H1 (cell line): Measurements from ENCODE around the gene CD34. TPM values are rescaled to one million over a fixed set of nuclear protein-coding genes. Genes with fewer than 3 reads are reported as not detected.

ENCODE experiments used
- CTCF ChIA-PET: fragments of 300-600 bp; sonication (Branson Sonifier 250); formaldehyde crosslinking; loops from one replicate; lab custom pipeline; 2021; ENCODE audit not compliant: partially characterized antibody; lab: Charles Lee
- POLR2A ChIA-PET: fragments of 300-600 bp; sonication (Branson Sonifier 250); formaldehyde crosslinking; loops from one replicate; lab custom pipeline; 2021; ENCODE audit warnings: inconsistent platforms; ENCODE audit not compliant: partially characterized antibody; lab: Charles Lee
- DNase-seq, 2 experiments: peaks; one replicate each; pipeline versions ENCODE4 v3.0.0 to v3.0.0-alpha.2; 2010 to 2022; ENCODE audit warnings: low spot score in 2 of 2, low read depth in 1 of 2, mixed read lengths in 1 of 2
- FAIRE-seq: peaks from 2 replicates; lab custom pipeline; 2011; peaks lifted over from hg19 to GRCh38; lab: Jason Lieb, UNC
- H2AFZ ChIP-seq: 2 replicates; pipeline ENCODE4 v1.8.1; 2012; ENCODE audit warnings: low read length, inconsistent platforms
- H2AK5ac ChIP-seq: 2 replicates; pipeline ENCODE4 v1.6.1; 2013; ENCODE audit warnings: low read depth, low read length
- H2BK120ac ChIP-seq: replicated peaks from 2 replicates; pipeline ENCODE3; 2013; ENCODE audit warnings: low read depth, low read length, inconsistent platforms
- H2BK12ac ChIP-seq: 2 replicates; pipeline ENCODE4 v1.6.1; 2013; ENCODE audit warnings: low read depth, low read length
- H2BK15ac ChIP-seq: 2 replicates; pipeline ENCODE4 v1.6.1; 2013; ENCODE audit warnings: low read length
- H2BK20ac ChIP-seq: 2 replicates; pipeline ENCODE4 v1.6.1; 2013; ENCODE audit warnings: low read length
- H2BK5ac ChIP-seq: 2 replicates; pipeline ENCODE4 v1.6.1; 2013; ENCODE audit warnings: low read depth, low read length
- H3K14ac ChIP-seq: 2 replicates; pipeline ENCODE4 v1.6.1; 2013; ENCODE audit warnings: inconsistent platforms; ENCODE audit not compliant: insufficient read length
- H3K18ac ChIP-seq: 2 replicates; pipeline ENCODE4 v1.6.1; 2013; ENCODE audit warnings: low read length; ENCODE audit errors: extremely low read depth
- H3K23ac ChIP-seq: 2 replicates; pipeline ENCODE4 v1.6.1; 2013; ENCODE audit warnings: inconsistent platforms; ENCODE audit not compliant: insufficient read length
- H3K23me2 ChIP-seq: 2 replicates; pipeline ENCODE4 v1.6.1; 2013; ENCODE audit warnings: low read depth, low read length
- H3K27ac ChIP-seq: 2 replicates; pipeline ENCODE4 v1.6.1; 2011; ENCODE audit warnings: low read depth, low read length, inconsistent platforms
- H3K27me3 ChIP-seq, 4 experiments: replicated peaks in 1 of 4; 1 replicate in 1 of 4; 2 replicates in 3 of 4; pipeline versions ENCODE4 v1.6.1 to v1.8.1; 2011 to 2013; ENCODE audit warnings: low read length in 3 of 4, mild to moderate bottlenecking in 3 of 4, inconsistent platforms in 2 of 4, mixed read lengths in 2 of 4, moderate library complexity in 1 of 4; ENCODE audit not compliant: control insufficient read depth in 3 of 4, insufficient read depth in 3 of 4; ENCODE audit errors: extremely low read depth in 1 of 4
- H3K36me3 ChIP-seq, 4 experiments: 2 replicates each; pipeline versions ENCODE4 v1.6.1 to v1.8.1; 2011 to 2013; ENCODE audit warnings: mild to moderate bottlenecking in 4 of 4, low read length in 3 of 4, moderate library complexity in 2 of 4, control low read depth in 1 of 4, inconsistent platforms in 1 of 4; ENCODE audit not compliant: insufficient read depth in 4 of 4, control insufficient read depth in 2 of 4
- H3K4ac ChIP-seq: replicated peaks from 2 replicates; pipeline ENCODE3; 2013; ENCODE audit warnings: low read length, low read depth, mixed read lengths, inconsistent platforms; ENCODE audit not compliant: insufficient read length
- H3K4me1 ChIP-seq, 4 experiments: replicated peaks in 1 of 4; 1 replicate in 1 of 4; 2 replicates in 3 of 4; pipeline versions ENCODE4 v1.6.1 to v1.8.1; 2011 to 2013; ENCODE audit warnings: low read length in 3 of 4, inconsistent platforms in 2 of 4, mixed read lengths in 1 of 4; ENCODE audit not compliant: insufficient read depth in 4 of 4, control insufficient read depth in 3 of 4
- H3K4me2 ChIP-seq, 2 experiments: 2 replicates each; pipeline versions ENCODE4 v1.6.1 to v1.8.1; 2011 to 2013; ENCODE audit warnings: low read depth in 2 of 2, low read length in 2 of 2, control low read depth in 1 of 2, inconsistent platforms in 1 of 2, mild to moderate bottlenecking in 1 of 2; ENCODE audit not compliant: insufficient read depth in 1 of 2
- H3K4me3 ChIP-seq, 4 experiments: fragments of 200-600, 300-600 bp in 1 of 4; sonication (generic), shearing (Covaris generic), sonication (Bioruptor Twin) in 1 of 4; 2 replicates each; pipeline versions ENCODE4 v1.5.1 to v1.8.1; 2011 to 2016; ENCODE audit warnings: low read length in 4 of 4, low read depth in 3 of 4, control low read depth in 2 of 4, inconsistent platforms in 2 of 4, mild to moderate bottlenecking in 2 of 4, mixed read lengths in 1 of 4, moderate library complexity in 1 of 4; ENCODE audit not compliant: insufficient read depth in 2 of 4; ENCODE audit errors: extremely low read depth in 1 of 4
- H3K56ac ChIP-seq: replicated peaks from 2 replicates; pipeline ENCODE3; 2013; ENCODE audit warnings: low read depth, mild to moderate bottlenecking, mixed read lengths, low read length, inconsistent platforms; ENCODE audit not compliant: insufficient read length
- H3K79me1 ChIP-seq: 2 replicates; pipeline ENCODE4 v1.6.1; 2013; ENCODE audit warnings: low read depth, low read length, control low read depth
- H3K79me2 ChIP-seq, 2 experiments: 2 replicates each; pipeline versions ENCODE4 v1.6.1 to v1.8.1; 2012 to 2013; ENCODE audit warnings: low read length in 2 of 2, mild to moderate bottlenecking in 2 of 2, inconsistent platforms in 1 of 2; ENCODE audit not compliant: insufficient read depth in 2 of 2, control insufficient read depth in 1 of 2
- H3K9ac ChIP-seq, 4 experiments: replicated peaks in 1 of 4; 1 replicate in 1 of 4; 2 replicates in 3 of 4; pipeline versions ENCODE4 v1.6.1 to v1.8.1; 2011 to 2013; ENCODE audit warnings: low read depth in 3 of 4, low read length in 3 of 4, control low read depth in 2 of 4, mild to moderate bottlenecking in 2 of 4, moderate library complexity in 2 of 4, inconsistent platforms in 1 of 4; ENCODE audit errors: extremely low read depth in 1 of 4
- H3K9me3 ChIP-seq, 2 experiments: 2 replicates each; pipeline versions ENCODE4 v1.6.1 to v1.8.1; 2012 to 2013; ENCODE audit warnings: mild to moderate bottlenecking in 2 of 2, moderate library complexity in 2 of 2, control low read depth in 1 of 2, inconsistent platforms in 1 of 2, low read depth in 1 of 2, low read length in 1 of 2, mixed read lengths in 1 of 2; ENCODE audit not compliant: insufficient read depth in 2 of 2
- H4K20me1 ChIP-seq, 2 experiments: replicated peaks in 1 of 2; 2 replicates each; pipeline versions ENCODE3 to v1.8.1; 2011 to 2013; ENCODE audit warnings: inconsistent platforms in 2 of 2, low read length in 2 of 2, mild to moderate bottlenecking in 1 of 2; ENCODE audit not compliant: insufficient read depth in 2 of 2, control insufficient read depth in 1 of 2
- H4K5ac ChIP-seq: 2 replicates; pipeline ENCODE4 v1.6.1; 2013; ENCODE audit warnings: low read length, low read depth, mixed read lengths, inconsistent platforms; ENCODE audit not compliant: insufficient read length
- H4K8ac ChIP-seq: 2 replicates; pipeline ENCODE4 v1.8.0; 2013; ENCODE audit warnings: mild to moderate bottlenecking, moderate library complexity, low read length, inconsistent platforms; ENCODE audit not compliant: insufficient read depth; ENCODE audit errors: extremely low read depth
- H4K91ac ChIP-seq: replicated peaks from 2 replicates; pipeline ENCODE3; 2013; ENCODE audit warnings: low read length, mixed read lengths, inconsistent platforms; ENCODE audit not compliant: insufficient read length
- CHD1 ChIP-seq: IDR thresholded peaks from 2 replicates; pipeline ENCODE4 v1.6.1; 2012; ENCODE audit warnings: low read depth, low read length, improper control_type of control experiment
- CTCF ChIP-seq, 3 experiments: IDR thresholded peaks; 1 replicate in 2 of 3; 2 replicates in 1 of 3; pipeline versions ENCODE4 v1.5.1 to v1.6.1; 2011; ENCODE audit warnings: low read length in 3 of 3, mild to moderate bottlenecking in 3 of 3, inconsistent platforms in 2 of 3, low read depth in 1 of 3, moderate library complexity in 1 of 3; ENCODE audit not compliant: insufficient read depth in 1 of 3; ENCODE audit errors: control extremely low read depth in 1 of 3
- KDM1A ChIP-seq: fragments of 200-600, 300-600 bp; sonication (generic); IDR thresholded peaks from 2 replicates; pipeline ENCODE4 v1.7.1; 2016; ENCODE audit warnings: mild to moderate bottlenecking, low read length, borderline replicate concordance
- KDM4A ChIP-seq: IDR thresholded peaks from one replicate; pipeline ENCODE4 v1.7.1; 2012; ENCODE audit warnings: low read depth, mild to moderate bottlenecking, moderate library complexity, low read length, inconsistent platforms; ENCODE audit not compliant: severe bottlenecking
- SAP30 ChIP-seq: fragments of 300-600 bp; sonication (generic); IDR thresholded peaks from 2 replicates; pipeline ENCODE4 v1.7.1; 2012; ENCODE audit warnings: low read length, moderate library complexity, mild to moderate bottlenecking, inconsistent platforms; ENCODE audit not compliant: insufficient read depth, insufficient replicate concordance
- SP4 ChIP-seq: IDR thresholded peaks from 2 replicates; pipeline ENCODE4 v1.6.1; 2012; ENCODE audit warnings: low read length, inconsistent platforms
- TAF1 ChIP-seq: IDR thresholded peaks from 2 replicates; pipeline ENCODE4 v1.6.1; 2011; ENCODE audit warnings: mild to moderate bottlenecking, low read depth, low read length
- TEAD4 ChIP-seq: IDR thresholded peaks from 2 replicates; pipeline ENCODE4 v1.6.1; 2012; ENCODE audit warnings: low read depth, low read length, inconsistent platforms, mixed read lengths
- WGBS, 2 experiments: shearing (Covaris generic) in 1 of 2; methylation state at CpG; one replicate each; pipeline versions ENCODE4 v1.1.6 to v1.1.7; 2013 to 2015; ENCODE audit warnings: low lambda C conversion rate in 2 of 2, mixed read lengths in 2 of 2, inconsistent platforms in 1 of 2, low coverage in 1 of 2, missing lambda C conversion rate in 1 of 2; ENCODE audit not compliant: insufficient replicate concordance in 2 of 2, insufficient coverage in 1 of 2, insufficient read length in 1 of 2; ENCODE audit errors: extremely low coverage in 1 of 2, missing lambda C conversion rate in 1 of 2; 5-methylcytosine and 5-hydroxymethylcytosine counted together
- polyA plus RNA-seq, 7 experiments: library from polyadenylated mRNA; depleted of rRNA in 3 of 7; stranded (reverse) in 5 of 7; unstranded in 2 of 7; fragments of >200 nt in 5 of 7; fragments of 200-250 nt in 2 of 7; gene quantifications; 1 replicate in 5 of 7; 2 replicates in 1 of 7; 4 replicates in 1 of 7; pipeline versions ENCODE4 v1.2.1 to v1.2.3, GENCODE V29; 2011 to 2013; ENCODE audit warnings: missing spikeins in 2 of 7, mixed read lengths in 2 of 7
- total RNA-seq: library from RNA; stranded (reverse); fragmentation: NEBNext Ultra II Directional; extraction: Animal tissue kit (Norgen Biotek cat#: 25700); gene quantifications from 2 replicates; pipeline ENCODE4 v1.2.1, GENCODE V29; 2021

Gene CD34
- total and polyA plus RNA-seq, 2 of the 8 experiments (the other 6 are each of a cell fraction or from before 2014, with no cell fraction given) = 0.39 to 0.54 TPM

GRCh38 chr1:207856276-207857023 lies 54.5 kb downstream of the CD34 start:
- Histone ChIP-seq H4K20me1 (no peaks in the 10 kb centered on the region), H3K36me3 (no peaks in the 10 kb centered on the region), H2AFZ (no peak overlapping the region), H2BK20ac (no peak overlapping the region), H3K9me3 (no peaks in the 10 kb centered on the region), H4K91ac (no peak overlapping the region), H3K4ac (no peak overlapping the region), H3K14ac (no peak overlapping the region), H2BK12ac (no peak overlapping the region), H3K9ac (no peak overlapping the region), H3K4me2 (no peak overlapping the region), H2BK15ac (no peak overlapping the region), H3K79me1 (no peaks in the 10 kb centered on the region), H2AK5ac (no peak overlapping the region), H3K23me2 (no peaks in the 10 kb centered on the region), H3K4me3 (no peak overlapping the region), H4K8ac (no peak overlapping the region), H3K56ac (no peak overlapping the region), H3K27ac (no peak overlapping the region), H3K27me3 (no peaks in the 10 kb centered on the region), H2BK120ac (no peak overlapping the region), H2BK5ac (no peak overlapping the region), H3K79me2 (no peaks in the 10 kb centered on the region), H3K18ac (no peak overlapping the region)
- DNase-seq = no peak
- ChIA-PET CTCF (interaction anchor here (0.6 to 2.2 kb wide), 7 partner anchors 11 to 401 kb away, joined by 3 to 7 read pairs (median 4); no protein-coding TSS in a partner anchor), POLR2A (no interaction called here)
- FAIRE-seq = no peak
- WGBS, 2 experiments = 91% methylated on average over 1 of the region's 1 CpG; no CpG with 5 or more reads in 1 of the 2 experiments
- TF ChIP-seq TAF1 (no peak), CTCF (IDR thresholded peaks at IDR 0.05; ENCODE audit: control extremely low read depth in 1 of 3, insufficient read depth in 1 of 3, low read depth in 1 of 3, low read length in 3 of 3) (no peak), TEAD4 (no peak), SAP30 (no peak), SP4 (no peak), KDM4A (no peak), CHD1 (no peak), KDM1A (no peak)
- TF ChIP-seq, all 59 proteins: peak for 0
- peaks cover 0 to 3% (median 0%) of the 10 kb centered on the region in 4 experiments; a peak in 2 of 7 replicates for H3K4me1 ChIP-seq
- no peak overlapping the region for H3K23ac ChIP-seq
- no peak overlapping the region for H4K5ac ChIP-seq
